Hepatocyte (in vitro differentiated cells): Measurements from ENCODE around the gene ESYT3.

Source experiments
- CTCF ChIP-seq: fragments of 200-600 bp; sonication (generic); IDR thresholded peaks from 2 replicates; pipeline ENCODE4 v1.5.1; 2016; ENCODE audit warnings: antibody characterized with exemption, mild to moderate bottlenecking; ENCODE audit not compliant: poor library complexity
- EZH2 ChIP-seq: fragments of 200-600 bp; sonication (generic); IDR thresholded peaks from 2 replicates; pipeline ENCODE4 v1.6.1; 2016; ENCODE audit warnings: antibody characterized with exemption, mild to moderate bottlenecking, borderline replicate concordance
- EZH2phosphoT487 ChIP-seq: fragments of 200-600 bp; sonication (generic); IDR thresholded peaks from one replicate; pipeline ENCODE4 v1.6.1; 2018; ENCODE audit warnings: antibody characterized with exemption, mild to moderate bottlenecking, low read depth, moderate library complexity; ENCODE audit not compliant: unreplicated experiment, severe bottlenecking

- no peak for TF ChIP-seq EZH2
- TF ChIP-seq CTCF, result no peak
- TF ChIP-seq EZH2phosphoT487, result no peak
Observed at GRCh38 chr3:138468451-138468850, 34.0 kb downstream of the ESYT3 start.
